ENCODE measurements around the gene CFAP100. TPM values are rescaled to one million over a fixed set of nuclear protein-coding genes. Genes with fewer than 3 reads are reported as not detected.

Gene CFAP100
- total RNA-seq, 1 experiment from 2014 or later, result not detected

- no peak for DNase-seq (ENCODE audit: low spot score)
These were observed 65.7 kb downstream of the CFAP100 start for GRCh38 chr3:126460381-126460780.

DNA sequence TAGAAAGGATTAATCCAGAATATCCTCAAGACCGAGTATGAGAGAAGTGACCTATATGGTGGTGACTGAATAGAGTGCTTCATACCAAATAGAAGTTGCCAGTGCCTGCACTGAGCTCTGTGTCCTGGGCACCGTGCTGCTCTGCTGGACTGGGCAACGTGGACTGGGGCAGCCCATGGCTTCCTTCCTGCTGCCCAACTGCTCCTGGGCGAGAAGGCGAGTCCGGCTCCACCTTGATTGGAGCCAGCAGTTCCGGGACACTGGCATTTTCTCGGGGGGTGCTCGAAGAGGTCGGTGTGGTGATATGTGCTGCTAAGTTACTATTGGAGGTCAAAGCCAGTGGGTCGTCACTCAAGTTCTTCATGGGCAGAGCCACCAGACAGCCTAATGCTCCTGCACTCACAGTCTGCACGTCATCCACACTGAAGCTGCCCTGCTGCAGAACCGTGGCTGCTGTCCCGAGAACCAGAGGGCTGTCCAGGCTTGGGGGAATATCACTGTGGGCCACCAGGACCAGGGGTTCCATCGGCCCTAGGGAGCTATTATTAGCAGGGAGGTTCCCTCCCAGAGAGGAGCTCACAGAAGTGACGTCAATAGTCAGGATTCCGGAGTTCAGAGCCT, 66.9 kb downstream of the CFAP100 start:
- no peak for DNase-seq (ENCODE audit: low spot score)

DNA sequence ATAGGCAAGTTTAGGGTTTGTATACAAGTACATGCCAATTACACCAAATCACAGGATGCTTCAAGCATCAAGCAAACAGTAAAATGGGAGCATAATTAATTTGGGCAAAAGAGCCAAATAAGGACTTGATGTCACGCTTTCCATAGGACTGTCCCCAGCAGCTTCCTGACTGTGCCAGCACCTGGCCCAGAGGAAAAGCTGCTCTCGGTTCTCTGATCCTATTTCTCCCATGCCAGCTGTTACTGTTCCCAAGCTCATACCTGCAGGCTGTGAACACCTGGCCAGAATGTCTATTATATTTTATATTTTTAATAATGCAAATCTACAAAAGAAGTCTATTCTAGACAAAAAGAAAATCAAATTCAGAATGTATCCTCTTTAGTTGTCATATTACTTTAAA, 68.8 kb downstream of the CFAP100 start:
- DNase-seq (ENCODE audit: low spot score), result no peak

DNA sequence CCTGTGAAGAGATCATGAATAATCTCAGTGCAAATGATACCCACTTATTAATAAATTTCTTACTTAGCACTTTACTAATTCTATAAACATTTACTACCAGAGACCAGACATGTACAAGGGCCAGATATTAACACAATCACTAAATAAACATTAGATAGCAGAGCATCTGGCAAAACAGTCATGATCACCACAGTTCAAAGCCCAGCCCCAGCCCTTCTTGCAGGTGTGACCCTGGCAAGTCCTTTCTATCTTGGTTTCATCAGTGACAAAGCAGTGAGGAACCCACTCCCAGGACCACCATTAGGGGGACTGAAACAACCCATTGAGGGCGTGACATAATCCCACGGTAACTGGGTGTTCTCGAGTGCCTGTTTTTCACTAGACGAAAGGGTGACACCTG, 69.4 kb downstream of the CFAP100 start:
- DNase-seq (ENCODE audit: low spot score), result no peak

- DNase-seq (ENCODE audit: low spot score), result no peak
These were observed 69.8 kb downstream of the CFAP100 start for GRCh38 chr3:126464494-126464893.

DNA sequence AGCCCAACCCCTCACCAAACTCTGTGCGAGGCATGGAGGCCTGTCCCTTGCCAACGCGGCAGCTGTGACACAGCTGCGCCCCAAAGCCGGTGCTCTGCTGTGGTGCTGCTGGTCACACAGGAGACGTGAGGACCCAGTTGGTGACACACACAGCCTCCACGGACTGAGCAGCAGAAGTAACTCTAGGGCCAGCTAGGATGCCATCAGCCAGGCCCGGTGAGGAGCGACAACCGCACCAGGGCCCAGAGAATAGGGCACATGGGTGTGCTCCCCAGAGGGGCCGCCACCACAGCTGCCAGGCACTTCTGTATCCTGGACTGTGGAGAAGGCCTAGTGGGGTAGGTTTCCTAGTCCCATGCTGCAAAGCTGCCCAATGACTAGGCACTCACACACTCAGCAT, 70.3 kb downstream of the CFAP100 start:
- no peak for DNase-seq (ENCODE audit: low spot score)

DNA sequence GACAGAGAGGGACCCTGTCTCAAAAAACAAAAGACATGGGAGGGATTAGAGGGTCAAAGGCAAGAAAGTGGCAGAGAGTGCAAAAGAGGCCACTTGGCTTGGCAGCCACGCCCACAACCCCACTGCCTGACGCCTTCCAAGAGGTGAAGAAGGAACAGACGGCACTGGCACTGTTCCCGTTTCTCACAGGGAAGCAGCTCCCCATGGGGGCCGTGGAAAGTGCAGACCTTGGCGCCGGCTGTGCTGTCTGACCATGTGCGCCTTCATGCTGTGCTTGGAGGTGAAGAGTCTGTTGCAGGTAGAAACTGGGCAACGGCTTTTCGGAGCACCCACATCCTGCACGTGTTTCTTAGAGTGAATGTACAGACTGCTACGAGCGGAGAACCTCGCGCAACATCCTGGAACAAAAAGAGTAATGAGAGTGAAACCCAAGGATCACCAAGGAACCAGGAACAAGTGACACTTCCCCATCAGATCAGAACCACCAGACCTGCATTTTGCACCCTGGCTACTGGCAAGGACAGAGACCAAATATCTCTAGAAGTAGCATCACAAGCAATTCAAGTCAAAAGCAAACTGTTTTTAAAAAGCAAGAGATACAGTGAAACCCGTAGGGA, 71.3 kb downstream of the CFAP100 start:
- no peak for DNase-seq (ENCODE audit: low spot score)

DNA sequence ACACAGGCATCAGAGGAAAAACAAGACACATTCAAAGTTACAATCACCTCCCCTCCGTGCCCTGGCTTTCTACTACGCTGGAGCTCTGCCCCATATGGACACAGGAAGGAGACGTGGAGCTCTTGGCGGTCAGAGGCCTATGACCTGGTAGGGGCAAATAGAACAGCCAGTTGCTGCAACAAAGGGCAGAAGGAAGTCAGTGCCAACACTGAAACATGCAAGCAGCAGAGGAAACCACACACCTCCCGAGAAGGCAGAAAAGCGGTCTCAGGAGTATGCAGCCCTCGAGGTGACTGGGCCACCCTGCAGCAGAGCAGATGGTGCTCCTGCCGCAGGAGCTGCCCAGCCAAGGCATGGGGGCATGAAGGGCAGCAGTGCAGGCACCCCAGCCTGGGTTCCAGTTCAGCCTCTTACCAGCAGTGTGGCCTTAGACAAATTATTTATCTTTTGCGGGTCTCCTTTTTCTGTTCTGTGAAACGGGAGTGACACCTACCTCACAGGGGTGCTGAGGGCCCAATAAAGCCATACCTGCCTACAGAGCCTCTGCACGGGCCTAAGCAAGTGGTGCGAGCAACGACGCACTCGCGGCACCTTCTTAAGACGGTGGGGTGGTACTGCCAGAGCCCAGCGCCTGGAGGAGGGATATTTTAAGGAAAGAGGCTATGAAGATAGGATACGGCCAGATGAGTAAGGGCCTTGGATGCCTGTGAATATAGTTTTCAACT, 72.3 kb downstream of the CFAP100 start:
- no peak for DNase-seq (ENCODE audit: low spot score)

DNA sequence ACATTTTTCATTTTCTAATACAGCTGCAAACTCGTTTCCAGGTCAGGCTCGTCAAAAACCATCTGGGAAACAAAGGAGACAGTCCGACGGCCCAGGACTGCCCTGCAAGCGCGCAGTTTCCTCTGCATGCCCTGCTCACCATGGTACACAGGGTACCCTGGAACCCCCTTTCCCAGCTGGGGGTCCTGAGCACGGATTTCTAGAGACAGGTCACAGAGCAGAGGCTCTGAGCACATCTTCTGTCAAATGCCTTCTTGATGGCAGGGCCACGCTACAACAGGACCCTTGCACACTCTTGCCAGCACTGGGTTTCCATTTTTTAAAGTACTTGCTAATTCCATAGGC, 72.9 kb downstream of the CFAP100 start:
- no peak for DNase-seq (ENCODE audit: low spot score)

GRCh38 chr3:126468028-126468891, 73.6 kb downstream of the CFAP100 start:
- no peak for DNase-seq (ENCODE audit: low spot score)

DNA sequence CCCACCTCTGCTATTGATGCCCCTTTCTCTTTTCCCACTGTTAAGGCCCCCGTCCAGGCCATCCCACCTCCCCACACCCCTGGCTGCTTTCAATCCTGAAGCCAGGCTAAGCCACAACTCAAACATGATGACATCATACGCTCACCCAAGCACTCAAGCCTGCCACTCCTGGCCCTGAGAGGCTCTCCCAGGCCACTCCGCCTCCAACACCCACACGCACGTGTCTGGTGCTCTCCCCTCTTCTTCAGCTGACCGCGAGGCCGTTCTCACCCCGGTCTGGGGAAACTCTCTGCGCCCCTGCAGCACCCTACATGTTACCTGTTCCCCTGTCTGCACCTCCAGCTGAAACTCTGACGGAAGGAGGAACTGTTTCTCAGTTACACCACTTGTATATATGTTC, 74.8 kb downstream of the CFAP100 start:
- no peak for DNase-seq (ENCODE audit: low spot score)

GRCh38 chr3:126472277-126473006, 77.7 kb downstream of the CFAP100 start:
- DNase-seq (ENCODE audit: low spot score), result peak; percentile 95

GRCh38 chr3:126473292-126474168, 78.8 kb downstream of the CFAP100 start:
- DNase-seq (ENCODE audit: low spot score), result no peak

- no peak for DNase-seq (ENCODE audit: low spot score)
These were observed 80.0 kb downstream of the CFAP100 start for GRCh38 chr3:126474498-126475412.

- peak; percentile 77 for DNase-seq (ENCODE audit: low spot score)
These were observed 80.9 kb downstream of the CFAP100 start, which contains the start of gene ZXDC for GRCh38 chr3:126475413-126476114. Gene ZXDC (minus strand): TSS chr3:126475891. CDS start chr3:126475865, 26 bp downstream.

GRCh38 chr3:126476166-126477060, 81.7 kb downstream of the CFAP100 start:
- DNase-seq (ENCODE audit: low spot score), result peak; percentile 23

GRCh38 chr3:126477061-126477380, 82.3 kb downstream of the CFAP100 start:
- no peak for DNase-seq (ENCODE audit: low spot score)
